Heart left ventricle (tissue), 16 donors: ENCODE measurements around the gene NMNAT2. TPM values are rescaled to one million over a fixed set of nuclear protein-coding genes. Genes with fewer than 3 reads are reported as not detected.

Experiments
- ATAC-seq, 4 donors: fragments of 200-7000 bp; cut with Tn5 transposase; one replicate each; pipeline ENCODE4 v1.9.1; 2020 to 2022; ENCODE audit warnings: moderate library complexity in 4 of 4, mild to moderate bottlenecking in 3 of 4, moderate number of reproducible peaks in 1 of 4
- DNase-seq, 5 donors: peaks; one replicate each; pipeline ENCODE4 v3.0.0-alpha.2; 2020
- H3K27ac ChIP-seq, 12 donors: fragments of 200-600 bp; sonication (generic) in 4 of 12; one replicate each; pipeline versions ENCODE4 v1.5.0 to v1.8.0; 2016 to 2022; ENCODE audit warnings: mild to moderate bottlenecking in 2 of 12
- H3K27me3 ChIP-seq, 9 donors: fragments of 200-600 bp; sonication (generic) in 2 of 9; one replicate each; pipeline versions ENCODE4 v1.5.1 to v1.8.0; 2016 to 2022; ENCODE audit warnings: mild to moderate bottlenecking in 3 of 9
- H3K36me3 ChIP-seq, 9 donors: fragments of 200-600 bp; sonication (generic) in 2 of 9; one replicate each; pipeline versions ENCODE4 v1.5.0 to v1.8.0; 2018 to 2022; ENCODE audit warnings: mild to moderate bottlenecking in 2 of 9
- H3K4me1 ChIP-seq, 12 donors: fragments of 200-600 bp; sonication (generic) in 4 of 12; one replicate each; pipeline versions ENCODE4 v1.5.0 to v1.8.0; 2016 to 2022; ENCODE audit warnings: mild to moderate bottlenecking in 3 of 12
- H3K4me3 ChIP-seq, 12 donors: fragments of 200-600 bp; sonication (generic) in 4 of 12; one replicate each; pipeline versions ENCODE4 v1.5.0 to v1.8.0; 2017 to 2022; ENCODE audit warnings: mild to moderate bottlenecking in 9 of 12, moderate library complexity in 4 of 12
- H3K9me3 ChIP-seq, 12 donors: fragments of 200-600 bp; sonication (generic) in 4 of 12; one replicate each; pipeline versions ENCODE4 v1.5.0 to v1.8.0; 2016 to 2022; ENCODE audit warnings: mild to moderate bottlenecking in 1 of 12
- POLR2A ChIP-seq, 2 donors: fragments of 450-650 bp; IDR thresholded peaks; one replicate each; pipeline ENCODE4 v1.6.1; 2017; ENCODE audit warnings: antibody characterized with exemption in 2 of 2, mild to moderate bottlenecking in 2 of 2, moderate library complexity in 2 of 2
- WGBS, 4 donors: extraction: QIAGEN DNeasy Blood & Tissue Kit in 2 of 4; methylation state at CpG; one replicate each; pipeline versions ENCODE4 v1.1.5 to v1.1.7; 2013 to 2018; 5-methylcytosine and 5-hydroxymethylcytosine counted together
- intact Hi-C, 10 donors: fragments of 100-400 bp; cut with DNase I; formaldehyde crosslinking; loops; one replicate each; pipeline versions ENCODE4 v1.11.1 to v1.14.2; 2022
- polyA plus RNA-seq, 2 donors: library from polyadenylated mRNA; stranded (reverse); fragments of 200-250 nt; gene quantifications; one replicate each; pipeline ENCODE4 v1.2.3, GENCODE V29; 2013
- total RNA-seq, 9 donors: library from RNA; depleted of rRNA in 2 of 9; stranded (reverse); fragments of >200 nt in 2 of 9; fragmentation: NEBNext Ultra II Directional in 3 of 9; extraction: Animal tissue kit (Norgen Biotek cat#: 25700) in 3 of 9; gene quantifications; one replicate each; pipeline versions ENCODE4 v1.1.0 to v1.2.4, GENCODE V29; 2016 to 2023
- TF ChIP-seq, protein P1 (sequence below), 12 donors: fragments of 200-600 bp; sonication (generic) in 4 of 12; IDR thresholded peaks; one replicate each; pipeline versions ENCODE4 v1.5.0 to v1.8.0; 2018 to 2022; ENCODE audit warnings: antibody characterized with exemption in 12 of 12, mild to moderate bottlenecking in 5 of 12
- donor health status: ischemic (EF 13 %, LVEDD 7.1; RV severe dilation, severe dysfunction).
- donor health status: healthy with polysubstance abuse.
- donor health status: DM: no; HTN: yes; CAD: no.
- donor health status: DM: no; HTN: no; CAD: no.
- donor health status: ischemic (EF 25% LVEDD 6.9; RV normal size, moderate dysfunction).
- donor health status: ischemic (EF 25% LVEDD 5.7; RV mildly dilated, moderate dysfunction).
- donor health status: healthy.
- donor health status: DM: yes; HTN: yes; CAD: no.
- donor health status: ischemic (EF 35%, LVEDD 5.7; RV mildly dilated, moderate dysfunction).
- donor health status: nonischemic (EF 11% LVEDD 7.7; RV severe dilation, severe dysfunction).
- donor health status: DM: yes; HTN: yes; CAD: no.
- donor health status: PGD.
- donor health status: ischemic (EF 29% LVEDD 5.4; RV normal size, mild dysfunction).
- donor health status: nonischemic (EF 23%, LVEDD 6.1; RV moderate dilation, normal function).

The NMNAT2 gene
- total and polyA plus RNA-seq, 11 donors, result 0.53 to 5.1 (median 1.9) TPM

- H3K27ac ChIP-seq, result no peak overlapping the region
- DNase-seq, result no peak
- no peak overlapping the region for H3K4me3 ChIP-seq
- 82 to 90% (median 85%) methylated on average over 4 of the region's 4 CpGs for WGBS, 4 donors
- no peak for ATAC-seq
- intact Hi-C loops, result no loop called here
- TF ChIP-seq, protein P1, sequence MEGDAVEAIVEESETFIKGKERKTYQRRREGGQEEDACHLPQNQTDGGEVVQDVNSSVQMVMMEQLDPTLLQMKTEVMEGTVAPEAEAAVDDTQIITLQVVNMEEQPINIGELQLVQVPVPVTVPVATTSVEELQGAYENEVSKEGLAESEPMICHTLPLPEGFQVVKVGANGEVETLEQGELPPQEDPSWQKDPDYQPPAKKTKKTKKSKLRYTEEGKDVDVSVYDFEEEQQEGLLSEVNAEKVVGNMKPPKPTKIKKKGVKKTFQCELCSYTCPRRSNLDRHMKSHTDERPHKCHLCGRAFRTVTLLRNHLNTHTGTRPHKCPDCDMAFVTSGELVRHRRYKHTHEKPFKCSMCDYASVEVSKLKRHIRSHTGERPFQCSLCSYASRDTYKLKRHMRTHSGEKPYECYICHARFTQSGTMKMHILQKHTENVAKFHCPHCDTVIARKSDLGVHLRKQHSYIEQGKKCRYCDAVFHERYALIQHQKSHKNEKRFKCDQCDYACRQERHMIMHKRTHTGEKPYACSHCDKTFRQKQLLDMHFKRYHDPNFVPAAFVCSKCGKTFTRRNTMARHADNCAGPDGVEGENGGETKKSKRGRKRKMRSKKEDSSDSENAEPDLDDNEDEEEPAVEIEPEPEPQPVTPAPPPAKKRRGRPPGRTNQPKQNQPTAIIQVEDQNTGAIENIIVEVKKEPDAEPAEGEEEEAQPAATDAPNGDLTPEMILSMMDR (IDR thresholded peaks at IDR 0.05), result no peak
- TF ChIP-seq POLR2A (IDR thresholded peaks at IDR 0.05), result no peak
- peaks cover 0 to 4% (median 0%) of the 10 kb centered on the region in 12 donors for H3K9me3 ChIP-seq
- H3K36me3 ChIP-seq, result no peaks in the 10 kb centered on the region
- peaks cover 0 to 19% (median 7%) of the 10 kb centered on the region in 12 donors for H3K4me1 ChIP-seq
- no peaks in the 10 kb centered on the region for H3K27me3 ChIP-seq
These were observed 121.4 kb downstream of the NMNAT2 start for GRCh38 chr1:183296782-183297181.

DNA sequence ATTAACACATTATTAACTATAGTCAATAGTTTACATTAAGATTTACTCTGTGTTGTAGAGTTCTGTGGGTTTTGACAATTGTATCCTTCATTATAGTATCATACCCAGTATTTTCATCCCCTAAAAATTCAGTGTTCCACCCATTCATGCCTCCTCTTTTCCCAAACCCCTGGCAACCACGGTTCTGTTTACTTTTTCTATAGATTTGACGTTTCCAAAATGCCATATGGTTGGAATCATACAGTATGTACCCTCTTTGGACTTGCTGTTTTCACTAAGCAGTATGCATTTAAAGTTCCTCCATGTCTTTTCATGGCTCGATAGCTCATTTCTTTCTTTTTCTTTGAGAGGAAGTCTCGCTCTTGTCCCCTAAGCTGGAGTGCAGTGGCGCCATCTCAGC lies 122.7 kb downstream of the NMNAT2 start:
- H3K36me3 ChIP-seq, result no peaks in the 10 kb centered on the region
- ATAC-seq (no peak), DNase-seq (no peak)
- intact Hi-C loops, result no loop called here
- 69 to 77% (median 71%) methylated on average over 5 of the region's 5 CpGs for WGBS, 4 donors
- H3K4me3 ChIP-seq, result no peak overlapping the region
- H3K4me1 ChIP-seq, result peaks cover 0 to 13% (median 9%) of the 10 kb centered on the region in 12 donors
- peaks cover 0 to 3% (median 0%) of the 10 kb centered on the region in 12 donors for H3K9me3 ChIP-seq
- H3K27me3 ChIP-seq, result no peaks in the 10 kb centered on the region
- TF ChIP-seq, protein P1 (IDR thresholded peaks at IDR 0.05), result no peak
- TF ChIP-seq POLR2A (IDR thresholded peaks at IDR 0.05), result no peak
- no peak overlapping the region for H3K27ac ChIP-seq

- intact Hi-C loops, result no loop called here
- WGBS, 4 donors, result 89 to 97% (median 95%) methylated on average over 1 of the region's 1 CpG
- no peak for DNase-seq
- Histone ChIP-seq H3K4me3 (no peak overlapping the region), H3K27ac (no peak overlapping the region), H3K9me3 (no peaks in the 10 kb centered on the region), H3K27me3 (no peaks in the 10 kb centered on the region), H3K36me3 (no peaks in the 10 kb centered on the region), H3K4me1 (peaks cover 0 to 24% (median 15%) of the 10 kb centered on the region in 12 donors)
- TF ChIP-seq, protein P1 (IDR thresholded peaks at IDR 0.05), result no peak
- no peak for TF ChIP-seq POLR2A (IDR thresholded peaks at IDR 0.05)
- no peak for ATAC-seq
These were observed 124.3 kb downstream of the NMNAT2 start for GRCh38 chr1:183293876-183294275.

- Histone ChIP-seq H3K27ac (no peak overlapping the region), H3K4me3 (no peak overlapping the region), H3K4me1 (peaks cover 0 to 31% (median 19%) of the 10 kb centered on the region in 12 donors), H3K9me3 (peaks cover 0 to 5% (median 0%) of the 10 kb centered on the region in 12 donors), H3K36me3 (no peaks in the 10 kb centered on the region), H3K27me3 (no peaks in the 10 kb centered on the region)
- DNase-seq (no peak), ATAC-seq (no peak)
- intact Hi-C loops, result no loop called here
- WGBS, 4 donors, result 91 to 95% (median 94%) methylated on average over 9 of the region's 9 CpGs
- no peak for TF ChIP-seq POLR2A (IDR thresholded peaks at IDR 0.05)
- TF ChIP-seq, protein P1 (IDR thresholded peaks at IDR 0.05), result no peak
These were observed 124.9 kb downstream of the NMNAT2 start for GRCh38 chr1:183293241-183293640.
